GM19240 (cell line): Measurements from ENCODE around the gene AP1B1.
"Not testable (repeated sequence)": the region's sequence is repeated elsewhere in the genome, so short reads cannot be mapped to it uniquely, and the experiment has no call there.

Experiments used
- DNase-seq: peaks from one replicate; pipeline ENCODE4 v3.0.0; 2011; ENCODE audit warnings: low spot score; ENCODE audit not compliant: insufficient read length

AP1B1 gene

DNA sequence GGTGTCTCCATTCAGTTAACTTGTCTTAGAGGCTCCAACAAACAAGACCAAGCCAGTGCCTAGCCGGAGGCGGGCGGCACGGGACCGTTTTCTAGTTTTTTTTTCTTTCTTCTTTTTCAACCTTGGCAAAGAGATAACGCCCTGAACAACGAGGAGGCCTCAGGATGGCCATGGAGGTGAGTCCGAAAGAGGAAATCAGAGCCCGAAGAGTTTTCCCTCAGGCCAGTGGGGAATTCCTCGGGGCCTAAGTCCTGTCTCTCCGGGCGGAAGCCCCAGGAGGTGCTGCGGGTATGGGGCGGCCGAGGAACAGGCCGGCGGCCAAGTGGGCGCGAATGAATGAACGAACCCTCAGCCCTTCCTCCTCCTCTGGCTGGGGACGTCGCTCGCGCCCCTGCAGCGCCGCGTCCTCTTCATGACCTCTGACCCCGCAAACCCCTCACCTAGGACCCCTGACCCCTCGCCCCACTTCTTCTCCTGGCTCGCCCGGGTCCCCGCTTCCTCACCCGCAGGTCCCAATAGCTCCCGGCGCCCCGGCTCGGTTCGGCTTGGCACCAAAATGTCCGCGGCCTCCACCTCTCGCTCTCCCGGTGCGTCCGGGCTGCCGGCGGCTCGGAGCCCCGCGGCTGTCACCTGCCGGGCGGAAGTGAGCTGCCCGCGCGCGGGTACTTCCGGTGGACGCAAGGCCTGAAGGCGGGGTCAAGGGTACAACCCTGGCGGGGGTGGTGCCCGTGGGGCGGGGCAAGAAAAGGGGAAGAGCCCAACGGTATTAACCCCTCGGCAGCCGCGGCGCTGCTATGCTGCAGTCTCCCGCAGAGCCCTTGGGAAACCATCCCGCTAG lies at the start of gene AP1B1:
Gene AP1B1 (minus strand): TSS at position 650 of the 838 bp plus-strand sequence. CDS start 21,327 bp downstream, outside the sequence.
- DNase-seq, result peak; percentile 91

DNA sequence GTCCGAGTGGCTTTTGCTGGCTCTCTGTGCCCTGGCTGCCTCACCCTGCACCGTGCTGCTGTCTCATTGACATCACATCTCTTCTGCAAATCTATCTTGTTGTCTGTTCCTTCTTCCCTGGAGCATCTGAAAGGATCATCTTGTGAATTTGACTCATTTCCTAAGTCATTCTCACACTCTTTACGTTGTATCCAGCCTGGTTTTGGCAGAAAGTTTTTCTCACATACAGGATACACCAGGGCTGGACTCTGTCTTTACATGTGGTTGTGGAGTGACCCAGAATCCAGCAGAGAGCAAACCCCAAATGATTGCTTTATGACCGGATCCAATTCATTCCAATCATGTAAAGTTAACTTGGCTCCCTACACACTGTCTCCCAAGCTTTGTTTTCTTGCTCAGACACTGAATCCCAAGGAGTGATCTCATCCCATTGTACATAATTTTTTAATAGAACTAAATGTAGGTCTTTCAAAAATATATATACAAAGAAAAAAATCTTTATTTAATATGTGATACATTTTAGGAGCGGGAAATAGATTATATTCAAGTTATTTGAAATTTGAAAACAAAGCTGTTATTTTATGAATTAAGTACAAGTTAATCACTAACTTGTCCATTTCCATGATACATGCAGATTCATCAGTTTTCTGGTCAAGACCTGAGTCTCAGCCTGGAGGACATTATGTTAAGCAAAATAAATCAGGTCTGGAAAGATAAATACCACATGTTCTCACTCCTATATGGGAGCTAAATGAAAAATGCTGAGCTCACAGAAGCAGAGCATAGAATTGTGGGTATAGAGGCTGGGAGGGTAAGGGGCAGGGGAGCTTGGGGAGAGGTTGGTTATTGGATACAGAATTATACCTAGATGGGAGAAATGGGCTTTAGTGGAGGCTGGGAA lies 47.1 kb upstream of the AP1B1 start:
- DNase-seq, result no peak

DNA sequence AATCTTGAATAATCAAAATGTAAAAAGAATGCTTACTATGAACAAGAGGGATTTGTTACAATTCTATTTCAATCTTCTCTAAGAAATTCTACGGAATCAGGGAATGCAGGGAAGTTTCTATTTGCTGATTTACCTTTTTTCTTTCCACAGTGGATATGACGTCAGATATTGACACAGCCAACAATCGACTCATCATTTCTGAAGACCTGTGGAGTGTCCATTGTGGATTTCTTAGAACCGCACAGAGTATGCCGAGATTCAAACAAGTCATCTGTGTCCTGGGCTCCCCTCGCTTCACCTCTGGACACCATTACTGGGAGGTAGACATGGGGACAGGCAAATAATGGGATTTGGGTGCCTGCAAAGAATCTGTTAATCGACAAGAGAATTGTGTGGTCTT lies 45.9 kb upstream of the AP1B1 start:
- no peak for DNase-seq

DNA sequence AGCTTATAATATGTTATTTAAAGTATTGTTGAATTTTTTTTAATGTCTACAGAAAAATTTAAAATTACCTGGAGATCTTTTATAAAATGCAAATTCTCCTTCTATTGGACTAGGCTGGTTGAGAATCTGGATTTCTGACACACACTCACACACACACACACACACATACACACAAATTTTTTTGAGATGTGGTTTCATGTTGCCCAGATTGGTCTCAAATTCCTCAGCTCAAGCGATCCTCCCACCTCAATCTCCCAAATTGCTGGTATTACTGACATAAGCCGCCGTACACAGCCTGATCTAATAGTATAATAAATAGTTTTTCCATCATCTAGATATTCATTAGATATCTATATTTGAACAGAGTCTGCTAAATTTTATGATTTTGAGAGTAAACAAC lies 45.5 kb upstream of the AP1B1 start:
- no peak for DNase-seq

DNA sequence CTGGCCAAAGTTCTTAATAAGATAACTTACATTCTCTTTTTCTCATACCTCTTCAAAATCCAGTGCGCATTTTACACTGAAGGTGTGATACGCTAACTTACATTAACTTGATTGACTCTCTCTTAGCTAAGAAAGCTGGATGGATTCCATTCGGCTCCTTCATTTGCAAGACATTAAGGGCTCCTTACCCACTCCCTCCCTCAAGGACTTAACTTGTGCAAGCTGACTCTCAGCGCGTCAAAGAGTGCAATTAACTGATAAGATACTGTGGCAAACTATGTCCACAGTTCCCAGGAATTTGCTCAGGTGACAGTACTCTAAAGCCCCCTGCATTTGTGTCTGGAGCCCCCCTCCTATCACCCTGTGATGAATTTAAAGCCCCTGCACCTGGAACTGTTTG lies 43.6 kb upstream of the AP1B1 start:
- no peak for DNase-seq

DNA sequence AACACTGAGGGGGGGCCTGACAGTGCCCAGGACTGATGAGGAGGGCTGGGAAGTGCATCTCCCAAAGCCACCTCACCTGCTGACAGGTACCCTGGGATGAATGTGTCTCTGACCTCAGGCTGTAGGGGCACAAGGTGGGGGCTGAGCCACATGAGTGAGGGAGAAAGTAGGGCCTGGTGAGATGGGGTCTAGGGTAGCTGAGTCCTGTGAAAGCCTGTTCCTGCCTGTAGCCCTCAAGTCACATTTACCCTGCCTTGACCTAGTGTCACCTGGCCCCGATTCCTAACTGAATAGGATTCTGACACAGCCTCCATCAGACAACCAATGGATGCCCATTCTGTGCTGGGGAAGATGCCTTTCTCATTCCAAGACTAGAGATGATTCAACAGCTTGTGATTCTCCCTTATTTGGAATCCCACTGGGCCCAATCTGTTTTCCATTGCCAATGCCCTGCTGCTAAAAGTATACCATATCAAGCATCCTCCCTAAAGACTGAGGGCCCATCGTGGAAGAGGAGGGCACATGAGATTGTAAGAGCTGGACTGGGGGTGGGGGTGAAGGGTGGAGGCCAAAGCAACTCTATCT lies 38.9 kb upstream of the AP1B1 start:
- no peak for DNase-seq

DNA sequence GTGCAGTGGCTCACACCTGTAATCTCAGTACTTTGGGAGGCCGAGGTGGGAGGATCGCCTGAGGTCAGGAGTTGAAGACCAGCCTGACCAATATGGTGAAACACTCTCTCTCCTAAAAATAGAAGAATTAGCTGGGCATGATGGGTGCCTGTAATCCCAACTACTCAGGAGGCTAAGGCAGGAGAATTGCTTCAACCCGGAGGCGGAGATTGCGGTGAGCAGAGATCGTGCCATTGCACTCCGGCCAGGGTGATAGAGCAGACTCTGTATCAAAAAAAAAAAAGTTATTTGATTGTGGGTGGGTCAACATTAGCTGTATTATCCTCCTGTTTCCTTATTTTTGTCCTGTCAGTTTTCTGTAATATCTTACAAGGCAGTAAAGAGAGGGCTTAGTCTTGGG lies 38.1 kb upstream of the AP1B1 start:
- no peak for DNase-seq

DNA sequence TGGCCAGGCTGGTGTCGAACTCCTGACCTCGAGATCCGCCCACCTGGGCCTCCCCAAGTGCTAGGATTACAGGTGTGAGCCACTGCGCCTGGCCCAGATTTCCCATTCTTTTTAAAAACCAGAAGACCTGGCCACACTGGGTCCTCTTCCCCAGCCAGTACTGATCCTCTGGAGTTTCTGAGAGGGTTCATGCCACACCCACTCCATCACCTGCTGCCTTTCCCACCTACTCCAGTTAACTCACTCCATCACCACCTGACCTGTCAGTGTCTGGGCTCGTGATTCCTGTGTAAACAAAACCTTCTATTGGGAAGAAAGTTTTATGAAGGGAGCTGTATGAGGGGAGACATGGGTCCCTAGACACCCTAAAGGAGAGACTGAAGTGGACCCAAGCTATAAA lies 30.3 kb upstream of the AP1B1 start:
- DNase-seq, result not testable (repeated sequence)

DNA sequence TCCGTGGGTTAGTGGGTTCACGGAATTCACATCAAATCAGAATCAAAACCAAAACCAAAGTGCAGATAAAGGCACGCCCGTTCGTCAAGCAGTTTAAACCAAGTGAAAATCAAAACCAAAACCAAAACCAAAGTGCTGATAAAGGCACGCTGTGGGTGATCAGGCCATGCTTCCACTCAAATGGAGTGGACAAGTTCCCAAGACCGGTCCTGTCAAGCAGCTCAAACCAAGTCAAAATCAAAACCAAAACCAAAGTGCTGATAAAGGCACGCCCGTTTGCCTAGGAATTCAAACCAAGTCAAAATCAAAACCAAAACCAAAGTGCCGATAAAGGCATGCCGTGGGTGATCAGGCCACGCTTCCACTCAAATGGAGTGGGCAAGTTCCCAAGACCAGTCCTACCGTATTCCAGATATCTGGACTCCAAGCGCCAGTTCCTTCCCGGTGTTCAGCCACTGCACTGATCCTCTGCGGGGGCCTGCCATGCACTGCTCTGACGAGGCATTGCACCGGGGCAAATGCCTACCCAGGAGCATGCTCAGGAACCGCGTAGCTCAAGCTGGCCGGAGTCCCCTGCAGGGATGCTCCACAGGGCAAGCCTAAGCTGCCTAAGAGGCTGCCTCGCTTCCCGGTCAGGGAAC lies 26.7 kb upstream of the AP1B1 start:
- not testable (repeated sequence) for DNase-seq

DNA sequence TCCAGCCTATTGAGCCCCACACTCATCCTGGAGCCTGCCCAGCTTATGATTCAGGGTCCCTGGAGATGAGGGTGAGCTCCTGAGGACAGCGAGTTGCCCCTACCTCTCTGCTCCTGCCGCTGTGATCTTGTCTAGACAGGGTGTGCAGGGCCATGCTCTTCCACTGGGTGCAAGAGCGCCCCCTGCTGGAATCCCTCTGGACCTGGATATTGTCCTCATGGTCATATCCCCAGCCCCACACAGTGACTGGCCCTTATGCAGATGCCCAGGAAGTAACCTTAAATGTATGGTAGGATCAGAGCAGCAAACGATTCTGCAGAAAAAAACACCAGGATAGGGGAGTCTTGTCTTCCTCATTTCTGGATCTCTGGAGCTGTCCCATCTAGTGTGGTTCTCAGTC lies 24.4 kb upstream of the AP1B1 start:
- not testable (repeated sequence) for DNase-seq

DNA sequence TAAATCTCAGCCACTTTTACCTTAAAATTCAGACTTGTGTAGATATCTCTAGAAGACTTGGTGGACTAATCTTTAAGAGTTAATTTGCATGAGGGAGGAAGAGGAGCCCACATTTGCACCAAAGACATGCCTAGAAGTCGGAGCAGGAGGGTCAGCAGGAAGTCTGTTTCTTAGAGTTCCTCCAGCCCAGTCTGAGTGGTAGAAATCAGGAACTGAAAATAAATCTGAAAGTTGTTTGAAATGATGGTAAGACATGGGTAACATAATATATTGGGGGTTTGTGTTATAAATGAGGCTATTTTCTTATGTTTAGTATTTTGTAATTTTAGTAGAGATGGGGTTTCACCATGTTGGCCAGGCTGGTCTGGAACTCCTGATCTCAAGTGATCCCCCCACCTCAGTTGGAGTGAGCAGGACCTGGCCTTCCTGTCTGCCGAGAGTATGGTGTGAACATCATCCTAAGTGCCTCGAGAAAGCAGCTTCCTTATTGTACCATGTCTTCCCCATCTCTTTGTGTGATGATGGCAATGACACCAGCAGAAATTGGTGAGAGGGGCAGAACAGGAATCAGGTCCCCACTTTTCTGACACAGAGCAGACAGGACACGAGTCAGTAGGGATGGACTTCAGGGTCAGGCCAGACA lies 23.3 kb upstream of the AP1B1 start:
- not testable (repeated sequence) for DNase-seq

DNA sequence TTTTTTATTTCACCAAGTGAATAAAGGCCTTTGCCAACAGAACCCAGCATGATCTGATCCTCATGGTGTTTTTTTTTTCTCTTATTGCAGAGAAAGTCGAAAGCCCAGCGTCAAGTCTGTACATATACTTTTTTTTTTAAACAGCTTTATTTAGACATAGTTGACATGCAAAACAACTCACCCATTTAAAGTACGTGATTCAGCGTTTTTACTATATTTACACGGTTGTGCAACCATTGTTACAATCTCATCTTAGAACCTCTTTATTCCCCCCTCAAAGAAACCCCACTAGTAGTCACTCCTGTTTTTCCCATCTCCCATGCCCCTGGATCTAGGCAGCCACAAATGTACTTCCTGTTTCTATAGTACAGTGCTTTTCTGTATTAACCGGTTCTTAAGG lies 20.6 kb upstream of the AP1B1 start:
- DNase-seq, result no peak

DNA sequence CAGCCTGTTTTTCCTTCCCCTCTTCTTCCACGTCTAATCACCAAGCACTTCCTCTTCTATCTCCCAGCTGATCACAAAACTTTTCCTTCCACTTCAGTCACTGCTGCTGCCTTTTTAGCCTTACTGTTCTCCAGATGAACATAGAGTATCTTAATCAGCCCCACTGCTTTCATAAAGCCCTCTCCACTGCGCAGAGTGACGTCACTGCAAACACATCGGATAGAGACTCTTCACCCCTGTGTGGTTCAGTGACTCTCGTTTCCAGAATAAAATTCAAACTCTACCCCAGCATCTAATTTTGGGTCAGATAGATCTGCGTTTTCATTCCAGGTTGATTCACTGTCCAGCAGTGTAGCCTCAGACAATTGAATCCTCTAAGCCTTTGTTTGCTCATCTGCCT lies 13.2 kb upstream of the AP1B1 start:
- DNase-seq, result not testable (repeated sequence)

DNA sequence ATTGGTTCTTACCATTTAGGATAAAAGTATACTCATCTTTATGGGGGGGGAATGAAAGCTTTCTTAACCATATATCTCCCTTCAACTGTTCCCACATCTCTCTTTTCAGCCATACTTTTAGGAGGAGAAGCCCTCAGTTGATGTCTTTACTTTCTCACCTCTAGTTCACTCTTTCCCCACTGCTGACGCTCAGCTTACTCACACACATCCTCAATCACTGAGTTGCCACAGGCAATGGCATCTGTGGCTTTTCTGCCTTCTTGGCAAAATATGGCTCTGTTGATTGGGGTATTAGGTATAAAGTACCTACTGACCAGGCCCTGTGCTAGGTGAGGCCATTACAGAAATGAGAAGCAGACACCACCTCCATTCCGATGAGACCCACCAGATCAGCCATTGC lies 12.2 kb upstream of the AP1B1 start:
- no peak for DNase-seq

DNA sequence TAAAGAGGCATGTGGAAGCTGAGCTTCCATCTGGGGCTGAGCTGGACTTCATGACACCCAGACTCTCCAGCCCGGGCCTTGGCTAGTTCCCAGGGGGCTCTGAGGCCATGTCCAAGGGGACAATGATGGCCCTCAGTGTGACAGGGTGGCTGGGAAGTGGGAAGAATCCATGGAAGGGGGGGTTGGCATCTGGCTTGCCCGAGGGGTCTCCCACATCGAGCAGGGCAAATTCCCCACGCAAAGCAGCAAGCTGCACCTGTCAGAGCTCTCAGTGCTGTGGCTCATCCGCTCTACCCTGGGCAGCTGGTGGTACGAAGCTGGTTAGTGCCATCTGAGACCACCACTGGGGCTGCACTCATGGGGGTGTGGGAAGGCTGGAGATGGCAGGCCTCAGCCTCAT lies 9.4 kb upstream of the AP1B1 start:
- DNase-seq, result no peak

DNA sequence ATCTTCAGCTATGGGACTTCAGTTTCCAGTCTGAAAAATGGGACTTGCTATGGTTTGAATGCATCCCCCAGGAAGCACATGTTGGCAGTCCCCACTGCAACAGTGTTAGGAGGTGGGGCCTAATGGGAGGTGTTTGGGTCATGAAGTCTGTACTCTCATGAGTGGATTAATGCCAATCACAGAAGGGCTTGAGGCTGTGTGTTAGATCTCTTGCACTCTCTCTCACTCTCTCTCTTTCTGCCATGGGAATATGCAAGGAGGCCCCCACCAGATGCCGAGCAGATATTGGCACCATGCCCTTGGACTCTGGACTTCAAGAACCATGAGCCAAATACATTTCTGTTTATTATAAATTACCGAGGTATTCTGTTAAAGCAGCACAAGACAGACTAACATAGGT lies 7.8 kb upstream of the AP1B1 start:
- no peak for DNase-seq

DNA sequence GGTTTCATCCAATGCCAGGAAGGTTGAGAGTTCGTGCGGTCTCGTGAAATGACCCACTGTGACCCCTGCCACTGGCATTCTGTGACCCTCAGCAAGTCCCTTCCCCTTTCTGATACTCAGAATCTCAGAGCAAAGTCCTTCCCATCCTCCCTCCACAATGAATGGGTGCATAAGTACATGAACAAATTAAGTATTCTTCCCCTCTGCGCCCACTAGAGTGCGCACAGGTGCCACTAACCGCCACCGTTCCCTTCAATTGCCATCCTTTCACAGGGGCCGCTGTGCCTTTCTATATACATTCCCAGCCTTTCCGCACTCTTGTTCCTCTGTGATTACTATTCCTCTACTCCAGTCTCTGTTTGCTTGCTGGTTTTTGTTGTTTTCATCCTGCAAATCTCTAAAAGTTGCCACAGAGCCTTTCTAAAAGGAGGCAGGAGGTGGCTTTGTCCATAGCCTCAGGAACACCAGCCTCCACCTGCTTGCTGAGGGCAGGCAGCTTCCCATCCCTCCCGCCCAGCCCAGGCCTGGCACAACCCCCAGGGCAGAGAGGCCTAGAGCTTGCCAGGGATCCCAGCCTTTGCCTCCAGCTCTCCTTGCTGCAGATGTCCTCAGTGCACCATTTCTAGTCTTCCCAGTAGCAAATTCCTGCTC lies 6.7 kb upstream of the AP1B1 start:
- peak; percentile 52 for DNase-seq

DNA sequence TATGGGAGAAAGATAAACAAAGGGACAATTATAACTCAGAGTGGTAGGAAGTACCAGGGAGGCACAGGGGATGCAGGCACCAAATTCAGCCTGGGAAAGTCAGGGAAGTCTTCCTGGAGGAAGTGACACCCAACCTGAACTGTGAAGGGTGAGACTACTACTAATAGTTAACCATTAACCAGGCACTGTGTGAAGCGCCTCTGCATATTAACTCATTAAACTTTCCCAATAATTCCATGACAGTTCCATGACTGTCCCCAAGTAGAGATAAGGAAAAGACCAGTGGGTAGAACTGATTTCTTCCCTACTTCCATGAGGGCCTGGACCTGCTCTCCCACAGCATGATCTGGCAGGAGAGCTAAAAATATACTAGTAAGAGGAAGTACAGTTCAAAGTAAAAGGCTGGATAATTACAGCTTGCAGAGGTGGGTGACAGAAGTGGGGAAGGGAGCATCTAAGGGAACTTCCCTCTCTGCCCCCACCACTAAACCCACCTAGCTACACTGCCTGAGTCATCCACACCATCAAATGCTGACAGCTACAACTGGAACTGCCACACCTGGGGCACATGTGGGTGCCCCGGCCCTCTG lies 4.7 kb upstream of the AP1B1 start:
- no peak for DNase-seq

DNA sequence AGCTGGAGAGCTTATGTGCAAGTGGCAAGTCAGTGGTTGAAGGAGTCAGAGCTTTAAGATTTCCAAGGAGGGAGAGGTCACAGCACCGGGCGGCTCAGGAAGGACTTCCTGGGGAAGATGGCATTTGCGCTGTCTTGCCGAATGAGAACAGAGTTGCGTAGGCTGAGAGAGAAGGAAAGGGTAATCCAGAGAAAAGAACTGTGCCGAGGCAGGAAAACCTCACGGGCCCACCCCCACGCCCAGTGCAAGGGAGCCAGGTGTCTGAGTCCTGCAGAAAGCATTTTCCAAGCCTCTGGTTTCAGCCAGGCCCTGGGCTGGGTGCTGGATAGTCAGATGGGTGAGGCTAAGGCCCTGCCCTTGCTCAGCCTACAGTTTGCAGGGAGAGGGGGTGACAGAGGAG lies 3.2 kb upstream of the AP1B1 start:
- DNase-seq, result no peak

DNA sequence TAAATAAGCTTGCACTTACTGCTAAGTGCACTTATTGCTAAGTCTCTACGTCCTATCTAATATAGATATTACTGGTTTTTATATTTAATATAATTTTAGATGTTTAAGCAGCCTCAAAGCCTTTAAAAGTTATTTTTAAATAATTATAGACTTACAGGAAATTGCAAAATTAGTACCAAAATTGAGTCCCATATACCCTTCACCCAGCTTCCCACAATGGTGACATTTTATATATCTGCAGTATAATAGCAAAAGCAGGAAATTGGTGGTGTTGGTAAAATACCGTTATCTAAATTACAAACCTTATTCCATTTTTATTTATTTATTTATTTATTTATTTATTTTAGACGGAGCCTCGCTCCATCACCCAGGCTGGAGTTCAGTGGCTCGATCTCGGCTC lies 1.9 kb upstream of the AP1B1 start:
- no peak for DNase-seq
